Measurements from ENCODE around the gene ITPRIP. TPM values are rescaled to one million over a fixed set of nuclear protein-coding genes. Genes with fewer than 3 reads are reported as not detected.

The ITPRIP gene
- total RNA-seq, 1 donor from 2014 or later: 35.5 TPM

GRCh38 chr10:104288355-104288754 is 49.9 kb downstream of the ITPRIP start:
- DNase-seq (ENCODE audit: low read depth in 2 of 2): no peak

- DNase-seq (ENCODE audit: low read depth in 2 of 2): no peak
Measured at GRCh38 chr10:104286939-104287338, 51.3 kb downstream of the ITPRIP start.

DNA sequence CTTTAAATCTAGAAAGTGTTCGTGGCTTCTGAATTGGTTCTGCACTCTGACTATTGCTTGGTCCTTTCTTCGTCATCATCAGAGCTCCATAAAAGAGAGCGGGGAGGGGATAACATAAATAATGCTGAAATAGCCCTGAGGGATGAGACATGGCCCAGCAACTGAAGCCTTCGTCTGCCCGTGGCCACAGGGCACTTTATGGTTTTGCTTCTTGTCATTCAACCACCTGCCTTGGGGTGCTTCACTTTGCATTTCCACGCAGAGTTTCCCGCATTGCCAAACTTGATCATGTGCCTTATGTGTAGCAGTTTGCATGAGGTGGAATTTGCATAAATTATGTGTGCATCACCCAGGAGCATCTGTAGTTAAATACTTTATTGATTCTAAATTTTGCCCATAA is 53.4 kb downstream of the ITPRIP start:
- DNase-seq (ENCODE audit: low read depth in 2 of 2): no peak

DNA sequence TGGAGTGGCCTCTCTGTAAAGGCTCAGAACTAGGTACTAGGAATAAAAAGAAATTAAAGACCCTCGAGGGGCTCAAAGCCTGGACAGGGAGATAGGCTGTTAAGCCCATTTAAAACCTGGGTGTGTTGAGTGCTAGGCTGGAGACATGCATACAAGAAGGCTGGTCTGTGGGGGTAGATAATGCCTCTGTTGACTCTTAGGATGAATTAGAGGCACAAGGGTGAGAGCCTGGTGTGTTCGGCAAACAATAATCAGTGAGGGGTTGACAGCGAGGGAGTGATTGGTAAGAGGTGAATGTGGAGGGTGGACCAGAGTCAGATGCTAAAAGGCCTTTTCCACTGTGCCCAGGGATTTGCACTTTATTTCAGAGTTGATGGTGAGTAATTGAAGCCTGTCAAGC is 56.6 kb downstream of the ITPRIP start:
- DNase-seq (ENCODE audit: low read depth in 2 of 2): no peak

GRCh38 chr10:104279550-104280259 is 58.6 kb downstream of the ITPRIP start:
- no peak for DNase-seq (ENCODE audit: low read depth in 2 of 2)

GRCh38 chr10:104277785-104278184 is 60.5 kb downstream of the ITPRIP start:
- DNase-seq (ENCODE audit: low read depth in 2 of 2): peak in 1 of 2 donors; percentile 33

- no peak for DNase-seq (ENCODE audit: low read depth in 2 of 2)
Measured at GRCh38 chr10:104276192-104276591, 62.1 kb downstream of the ITPRIP start.

DNA sequence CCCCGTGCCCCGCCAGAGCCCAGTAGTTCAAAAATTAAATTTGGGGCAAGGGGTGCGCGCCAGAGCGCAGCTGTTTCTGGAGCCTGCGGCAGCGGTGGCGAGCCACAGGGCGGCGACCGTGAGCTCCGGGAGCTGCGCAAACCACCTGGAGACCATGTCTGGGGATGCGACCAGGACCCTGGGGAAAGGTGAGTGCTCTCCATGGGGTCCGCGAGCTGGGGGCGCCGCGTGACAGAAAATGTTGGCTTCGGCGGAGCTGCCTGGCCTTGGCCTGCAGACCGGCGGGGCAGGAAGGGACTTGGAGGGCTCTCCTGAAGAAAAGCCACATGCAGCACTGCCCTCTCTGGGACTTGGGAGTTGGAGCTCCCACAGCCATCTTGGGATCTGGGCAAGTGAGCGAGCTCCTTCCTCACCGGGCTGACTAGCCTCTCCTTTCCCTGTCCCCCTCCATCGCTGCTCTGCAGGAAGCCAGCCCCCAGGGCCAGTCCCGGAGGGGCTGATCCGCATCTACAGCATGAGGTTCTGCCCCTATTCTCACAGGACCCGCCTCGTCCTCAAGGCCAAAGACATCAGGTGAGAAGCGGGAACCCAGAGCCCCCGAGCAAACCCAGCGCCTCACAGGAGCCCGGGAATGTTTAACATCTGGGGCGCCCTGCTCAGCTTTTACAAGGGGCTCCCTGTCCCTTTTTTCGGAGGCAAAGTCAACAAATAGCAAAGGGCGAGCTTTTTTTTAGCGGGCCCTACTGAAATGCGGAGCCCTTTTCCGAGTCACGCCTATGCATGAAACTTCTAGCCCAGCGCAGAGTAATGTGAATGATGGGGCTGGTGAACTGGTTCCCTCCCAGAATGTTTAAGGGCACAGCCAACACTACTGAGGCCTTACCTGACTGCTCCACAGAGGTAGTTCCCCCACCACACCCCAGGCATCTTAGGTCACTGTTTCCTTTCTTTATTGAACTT is 63.2 kb downstream of the ITPRIP start:
- DNase-seq (ENCODE audit: low read depth in 2 of 2): peak; percentile 35 to 59

DNA sequence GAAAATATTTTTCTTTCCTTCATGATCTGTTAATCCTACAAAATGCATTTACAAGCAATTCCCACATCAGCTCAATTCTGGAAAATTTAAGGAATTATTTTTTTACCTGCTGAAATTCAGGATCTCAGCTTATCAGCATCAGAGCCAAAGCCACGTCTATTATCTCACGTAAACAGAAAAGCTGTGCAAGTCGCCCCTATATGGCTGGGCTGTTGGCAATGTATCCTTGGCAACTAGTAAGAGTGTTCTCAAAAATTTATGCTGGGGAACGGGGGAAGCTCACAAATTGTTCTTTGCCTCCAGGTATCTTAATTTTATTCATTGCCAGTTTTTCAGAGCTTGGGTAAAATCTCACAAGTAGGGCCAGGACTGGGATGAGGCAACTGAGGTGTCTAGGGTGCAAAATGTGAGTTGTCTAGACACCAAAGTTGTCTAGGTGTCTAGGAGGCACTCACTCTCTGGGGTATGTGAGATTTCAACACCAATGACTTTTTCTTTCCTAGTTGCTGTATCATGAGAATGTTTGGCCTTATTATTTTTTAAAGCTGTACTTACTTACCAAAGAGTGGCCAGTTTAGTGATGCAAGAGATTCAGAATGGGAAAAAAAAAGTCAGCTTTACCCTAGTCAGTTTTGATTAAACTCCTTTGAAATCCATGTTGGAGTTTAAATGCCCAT is 64.2 kb downstream of the ITPRIP start:
- no peak for DNase-seq (ENCODE audit: low read depth in 2 of 2)

- no peak for DNase-seq (ENCODE audit: low read depth in 2 of 2)
Measured at GRCh38 chr10:104273286-104273685, 65.0 kb downstream of the ITPRIP start.

- peak; percentile 99 for DNase-seq (ENCODE audit: low read depth in 2 of 2)
Measured at GRCh38 chr10:104268713-104269645, 69.3 kb downstream of the ITPRIP start, which contains the start of gene GSTO2. Gene GSTO2 (plus strand): TSS chr10:104269184. CDS start chr10:104274916, 5,732 bp downstream.

- peak in 1 of 2 donors; percentile 36 for DNase-seq (ENCODE audit: low read depth in 2 of 2)
Measured at GRCh38 chr10:104268405-104268712, 69.9 kb downstream of the ITPRIP start.

- DNase-seq (ENCODE audit: low read depth in 2 of 2): no peak
Measured at GRCh38 chr10:104267721-104268404, 70.4 kb downstream of the ITPRIP start.

- no peak for DNase-seq (ENCODE audit: low read depth in 2 of 2)
Measured at GRCh38 chr10:104264783-104265182, 73.5 kb downstream of the ITPRIP start.

DNA sequence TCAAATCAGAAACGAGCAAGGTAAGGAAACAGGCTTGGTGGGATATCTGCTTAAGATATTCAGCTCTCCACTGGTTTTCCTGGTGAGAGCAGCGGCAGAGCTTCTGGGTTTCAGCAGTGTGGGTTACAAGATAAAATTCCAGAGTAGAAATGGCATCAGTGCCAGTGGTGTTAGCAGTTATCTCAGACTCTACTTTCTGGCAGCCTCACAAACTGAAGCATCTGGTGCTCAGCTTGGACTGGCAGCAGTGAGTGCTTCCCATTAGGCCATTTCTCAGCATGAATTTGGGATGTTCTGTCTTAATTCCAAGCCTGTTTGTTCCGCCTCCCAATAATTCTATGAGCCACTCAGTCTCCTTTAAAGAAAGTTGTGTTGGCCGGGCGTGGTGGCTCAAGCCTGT is 76.2 kb downstream of the ITPRIP start:
- DNase-seq (ENCODE audit: low read depth in 2 of 2): no peak

- peak; percentile 66 to 85 for DNase-seq (ENCODE audit: low read depth in 2 of 2)
Measured at GRCh38 chr10:104260775-104261115, 77.5 kb downstream of the ITPRIP start.

DNA sequence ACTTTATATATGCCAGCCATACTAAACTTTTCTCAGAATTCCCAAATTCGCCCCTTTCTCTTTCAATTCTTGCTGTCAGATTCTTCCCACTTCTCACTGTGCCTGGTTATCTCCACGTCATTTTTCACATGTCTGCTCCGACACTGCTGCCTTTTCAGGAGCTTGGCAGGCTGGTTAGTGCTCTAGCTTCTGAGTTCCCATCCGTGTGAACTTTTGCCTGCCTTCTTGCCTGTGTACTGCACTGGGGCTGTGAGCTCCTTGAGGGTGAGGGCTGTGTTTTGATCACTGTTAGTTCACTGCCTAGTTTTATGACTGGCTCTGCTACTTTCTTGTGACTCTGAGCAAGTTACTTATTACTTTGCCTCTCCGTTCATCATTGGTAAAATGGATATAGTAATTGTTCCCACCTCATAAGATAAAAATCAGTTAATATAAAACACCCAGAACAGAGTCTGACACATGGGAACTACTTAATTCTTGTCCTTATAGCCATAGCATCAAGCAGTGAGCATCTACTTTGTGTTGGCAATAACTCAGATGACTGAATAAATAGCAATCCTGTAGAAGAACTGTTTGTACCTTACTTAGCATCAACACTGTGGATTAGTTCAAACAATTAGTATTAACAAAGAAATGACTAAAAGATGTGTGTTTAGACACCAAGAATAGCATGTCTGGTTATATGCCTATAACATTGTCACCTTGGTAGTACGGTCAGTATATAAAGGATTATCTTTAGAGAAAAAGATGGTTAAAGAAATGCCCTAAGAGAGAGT is 78.1 kb downstream of the ITPRIP start:
- peak; percentile 27 to 73 for DNase-seq (ENCODE audit: low read depth in 2 of 2)

Data from lung microvascular endothelial cell (primary cell).